ENCODE measurements around the gene ERGIC3. TPM values are rescaled to one million over a fixed set of nuclear protein-coding genes. Genes with fewer than 3 reads are reported as not detected.

The ERGIC3 gene
- total and polyA plus RNA-seq, 2 donors (not counting 1 experiment from before 2014, with no cell fraction given) = 191 to 254 TPM

GRCh38 chr20:35503841-35504561, 37.9 kb upstream of the ERGIC3 start:
- Mint-ChIP-seq H3K4me1 (peaks cover 72% of the 10 kb centered on the region), H3K27me3 (no peaks in the 10 kb centered on the region), H3K4me3 (no peak overlapping the region), H3K9me3 (ENCODE audit: insufficient read depth) (no peaks in the 10 kb centered on the region), H3K27ac (peak overlapping the region; percentile 37)
- no peak overlapping the region for H3K9ac ChIP-seq (ENCODE audit: low read length)
- no peaks in the 10 kb centered on the region for H3K9me3 ChIP-seq (ENCODE audit: control extremely low read depth in 1 of 3, control insufficient read depth in 2 of 3, insufficient read depth in 1 of 3, low read length in 2 of 3)
- ChIA-PET CTCF (interaction anchor here (1.1 to 3.5 kb wide), 2 partner anchors 9 to 40 kb away, joined by 3 to 15 read pairs; no protein-coding TSS in a partner anchor), POLR2A (interaction anchor here (2.3 kb wide), 1 partner anchor 13 kb away, joined by 7 read pairs; no protein-coding TSS in a partner anchor)
- H2AFZ ChIP-seq (ENCODE audit: insufficient read depth, low read depth, low read length, poor library complexity, severe bottlenecking) = no peak overlapping the region
- H3K79me2 ChIP-seq (ENCODE audit: control insufficient read depth, insufficient read depth, low read length) = peaks cover 53% of the 10 kb centered on the region
- peaks cover 13 to 77% of the 10 kb centered on the region in 2 experiments for H3K36me3 ChIP-seq (replicated peaks in 1 of 2; ENCODE audit: control extremely low read depth in 1 of 2, control insufficient read depth in 1 of 2, extremely low read depth in 1 of 2, insufficient read depth in 2 of 2, low read length in 1 of 2)
- intact Hi-C loops (cut with micrococcal nuclease) = no loop called here
- DNase-seq (no peak), ATAC-seq (ENCODE audit: low read depth) (no peak)
- 98% methylated on average over 16 of the region's 16 CpGs for WGBS (ENCODE audit: insufficient coverage)
- TF ChIP-seq EZH2 (IDR thresholded peaks at IDR 0.05; ENCODE audit: borderline replicate concordance, insufficient read depth, low read depth, low read length, poor library complexity, severe bottlenecking) (no peak), CTCF (IDR thresholded peaks at IDR 0.05) (no peak)
- H3K4me3 ChIP-seq (ENCODE audit: control extremely low read depth in 1 of 5, extremely low read depth in 1 of 5, insufficient read depth in 1 of 5, low read depth in 2 of 5, low read length in 4 of 5) = no peak overlapping the region
- H3K27me3 ChIP-seq (replicated peaks in 1 of 4; ENCODE audit: control extremely low read depth in 1 of 4, control insufficient read depth in 3 of 4, insufficient read depth in 4 of 4, low read length in 3 of 4) = no peaks in the 10 kb centered on the region
- H3K4me1 ChIP-seq (ENCODE audit: control insufficient read depth in 2 of 2, insufficient read depth in 2 of 2, low read length in 2 of 2) = peaks cover 60 to 69% of the 10 kb centered on the region in 2 donors
- no peak overlapping the region for H3K4me2 ChIP-seq (replicated peaks; ENCODE audit: low read depth, low read length, poor library complexity, severe bottlenecking)
- H3K27ac ChIP-seq (ENCODE audit: low read length in 2 of 2) = no peak overlapping the region
- peaks cover 53% of the 10 kb centered on the region for H4K20me1 ChIP-seq (ENCODE audit: control insufficient read depth, insufficient read depth, low read length, poor library complexity, severe bottlenecking)

GRCh38 chr20:35504751-35505150, 37.1 kb upstream of the ERGIC3 start:
- H3K79me2 ChIP-seq (ENCODE audit: control insufficient read depth, insufficient read depth, low read length) = peaks cover 61% of the 10 kb centered on the region
- no peak overlapping the region for H3K4me2 ChIP-seq (replicated peaks; ENCODE audit: low read depth, low read length, poor library complexity, severe bottlenecking)
- peak overlapping the region; percentile 41 for H3K27ac Mint-ChIP-seq
- TF ChIP-seq CTCF (IDR thresholded peaks at IDR 0.05) (no peak), EZH2 (IDR thresholded peaks at IDR 0.05; ENCODE audit: borderline replicate concordance, insufficient read depth, low read depth, low read length, poor library complexity, severe bottlenecking) (no peak)
- CTCF ChIA-PET = interaction anchor here (3.5 kb wide), 1 partner anchor 40 kb away, joined by 15 read pairs; no protein-coding TSS in a partner anchor
- no peak overlapping the region for H3K27ac ChIP-seq (ENCODE audit: low read length in 2 of 2)
- no peaks in the 10 kb centered on the region for H3K27me3 Mint-ChIP-seq
- no peak overlapping the region for H3K4me3 Mint-ChIP-seq
- ATAC-seq (ENCODE audit: low read depth) (no peak), DNase-seq (no peak)
- intact Hi-C loops (cut with micrococcal nuclease) = no loop called here
- WGBS (ENCODE audit: insufficient coverage) = 96% methylated on average over 5 of the region's 5 CpGs
- H3K4me1 Mint-ChIP-seq = peaks cover 78% of the 10 kb centered on the region
- H3K9me3 Mint-ChIP-seq (ENCODE audit: insufficient read depth) = no peaks in the 10 kb centered on the region
- H3K9me3 ChIP-seq (ENCODE audit: control extremely low read depth in 1 of 3, control insufficient read depth in 2 of 3, insufficient read depth in 1 of 3, low read length in 2 of 3) = no peaks in the 10 kb centered on the region
- peaks cover 58% of the 10 kb centered on the region for H4K20me1 ChIP-seq (ENCODE audit: control insufficient read depth, insufficient read depth, low read length, poor library complexity, severe bottlenecking)
- H3K4me3 ChIP-seq (ENCODE audit: control extremely low read depth in 1 of 5, extremely low read depth in 1 of 5, insufficient read depth in 1 of 5, low read depth in 2 of 5, low read length in 4 of 5) = no peak overlapping the region
- H2AFZ ChIP-seq (ENCODE audit: insufficient read depth, low read depth, low read length, poor library complexity, severe bottlenecking) = no peak overlapping the region
- H3K36me3 ChIP-seq (replicated peaks in 1 of 2; ENCODE audit: control extremely low read depth in 1 of 2, control insufficient read depth in 1 of 2, extremely low read depth in 1 of 2, insufficient read depth in 2 of 2, low read length in 1 of 2) = peaks cover 11 to 78% of the 10 kb centered on the region in 2 experiments
- no peaks in the 10 kb centered on the region for H3K27me3 ChIP-seq (replicated peaks in 1 of 4; ENCODE audit: control extremely low read depth in 1 of 4, control insufficient read depth in 3 of 4, insufficient read depth in 4 of 4, low read length in 3 of 4)
- POLR2A ChIA-PET = no interaction called here
- H3K4me1 ChIP-seq (ENCODE audit: control insufficient read depth in 2 of 2, insufficient read depth in 2 of 2, low read length in 2 of 2) = peaks cover 68 to 77% of the 10 kb centered on the region in 2 donors
- no peak overlapping the region for H3K9ac ChIP-seq (ENCODE audit: low read length)
